Measurements from ENCODE around the gene GFOD1. TPM values are rescaled to one million over a fixed set of nuclear protein-coding genes. Genes with fewer than 3 reads are reported as not detected.
A peak's percentile ranks its signal among the peaks of the same experiment; 100 is the strongest.

GFOD1 gene
- total and polyA plus RNA-seq, 7 donors = 5.9 to 34.2 (median 16.7) TPM

- Histone ChIP-seq H3K27me3 (ENCODE audit: insufficient read depth in 3 of 3, low read length in 2 of 3) (no peaks in the 10 kb centered on the region), H3K4me3 (peak overlapping the region; percentile 3), H3K9me3 (no peaks in the 10 kb centered on the region), H3K36me3 (ENCODE audit: insufficient read depth in 1 of 2, low read depth in 1 of 2) (peaks cover 0 to 8% of the 10 kb centered on the region in 2 donors), H3K27ac (peak overlapping the region; percentile 78), H3K4me1 (peaks cover 64% of the 10 kb centered on the region)
- ATAC-seq (peak; percentile 52 to 89 (median 84)), DNase-seq (no peak)
- intact Hi-C loops (cut with DNase I) = loop anchor here in 1 of 2 donors (5.0 kb wide), 1 partner anchor 54 kb away; no protein-coding TSS in a partner anchor
- TF ChIP-seq CTCF (IDR thresholded peaks at IDR 0.05) = no peak
- 39 to 65% (median 45%) methylated on average over 6 of the region's 6 CpGs for WGBS, 3 donors
Measured at GRCh38 chr6:13480631-13481501, 6.5 kb downstream of the GFOD1 start.

GRCh38 chr6:13479971-13480434 is 7.4 kb downstream of the GFOD1 start:
- no peaks in the 10 kb centered on the region for H3K27me3 ChIP-seq (ENCODE audit: insufficient read depth in 3 of 3, low read length in 2 of 3)
- H3K4me3 ChIP-seq = no peak overlapping the region
- WGBS, 3 donors = 67 to 77% (median 76%) methylated on average over 4 of the region's 4 CpGs
- DNase-seq (no peak), ATAC-seq (peak; percentile 49 to 84 (median 66))
- H3K27ac ChIP-seq = peak overlapping the region; percentile 78
- peaks cover 0 to 8% of the 10 kb centered on the region in 2 donors for H3K36me3 ChIP-seq (ENCODE audit: insufficient read depth in 1 of 2, low read depth in 1 of 2)
- no peaks in the 10 kb centered on the region for H3K9me3 ChIP-seq
- intact Hi-C loops (cut with DNase I) = loop anchor here in 1 of 2 donors (5.0 kb wide), 1 partner anchor 53 kb away; no protein-coding TSS in a partner anchor
- peaks cover 56% of the 10 kb centered on the region for H3K4me1 ChIP-seq
- TF ChIP-seq CTCF (IDR thresholded peaks at IDR 0.05) = no peak

GRCh38 chr6:13479206-13479800 is 8.1 kb downstream of the GFOD1 start:
- WGBS, 3 donors = 85 to 94% (median 87%) methylated on average over 2 of the region's 2 CpGs
- TF ChIP-seq CTCF (IDR thresholded peaks at IDR 0.05) = no peak
- Histone ChIP-seq H3K27ac (peak overlapping the region; percentile 78), H3K9me3 (no peaks in the 10 kb centered on the region), H3K27me3 (ENCODE audit: insufficient read depth in 3 of 3, low read length in 2 of 3) (no peaks in the 10 kb centered on the region), H3K4me1 (peaks cover 55% of the 10 kb centered on the region), H3K4me3 (no peak overlapping the region), H3K36me3 (ENCODE audit: insufficient read depth in 1 of 2, low read depth in 1 of 2) (peaks cover 0 to 8% of the 10 kb centered on the region in 2 donors)
- ATAC-seq (no peak), DNase-seq (no peak)
- intact Hi-C loops (cut with DNase I) = no loop called here

GRCh38 chr6:13478525-13478966 is 8.9 kb downstream of the GFOD1 start:
- Histone ChIP-seq H3K4me1 (peaks cover 53% of the 10 kb centered on the region), H3K36me3 (ENCODE audit: insufficient read depth in 1 of 2, low read depth in 1 of 2) (peaks cover 0 to 8% of the 10 kb centered on the region in 2 donors), H3K4me3 (no peak overlapping the region), H3K27ac (peak overlapping the region; percentile 2), H3K9me3 (no peaks in the 10 kb centered on the region), H3K27me3 (ENCODE audit: insufficient read depth in 3 of 3, low read length in 2 of 3) (no peaks in the 10 kb centered on the region)
- no peak for TF ChIP-seq CTCF (IDR thresholded peaks at IDR 0.05)
- DNase-seq (no peak), ATAC-seq (no peak)
- 65 to 83% (median 81%) methylated on average over 5 of the region's 5 CpGs for WGBS, 3 donors
- intact Hi-C loops (cut with DNase I) = no loop called here

Measured in psoas muscle (tissue), 8 donors.